Measurements from ENCODE around the gene CACHD1.

CACHD1 gene

DNA sequence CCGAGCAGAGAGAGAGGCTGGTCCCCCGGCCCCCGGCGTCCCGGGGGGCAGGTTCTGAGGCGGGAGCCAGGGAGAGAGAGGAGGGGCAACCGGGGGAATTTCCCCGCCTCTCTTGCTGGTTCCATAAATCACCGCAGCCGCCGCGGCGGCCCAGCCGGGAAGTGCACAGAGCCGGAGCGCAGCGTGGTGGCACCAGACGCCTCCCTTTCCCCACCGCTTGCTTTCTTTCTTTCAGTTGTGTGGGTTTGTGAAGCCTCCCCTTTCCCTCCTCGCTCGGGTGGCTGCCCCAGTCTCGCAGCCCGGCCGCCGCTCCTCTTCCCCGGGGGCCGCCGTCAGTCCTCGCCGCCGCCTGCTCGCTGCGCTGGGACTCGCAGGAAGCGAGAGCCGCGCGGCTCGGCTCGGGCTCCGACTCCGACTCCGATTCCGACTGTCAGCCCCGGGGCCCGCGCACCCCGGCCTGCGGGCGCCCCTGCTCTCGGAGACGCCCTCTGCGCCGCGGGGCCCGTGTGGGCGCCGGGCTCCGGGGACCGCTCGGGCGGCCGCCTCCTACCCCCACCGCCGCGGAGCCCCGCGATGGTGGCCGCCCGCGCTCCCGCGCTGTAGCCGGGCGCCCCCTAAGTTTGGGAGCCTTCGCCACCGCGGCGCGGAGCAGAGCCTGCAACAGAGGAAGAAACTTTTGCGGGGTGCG, at the start of gene CACHD1:
CACHD1 (plus strand) TSS at position 153 of the 688 bp plus-strand sequence. CDS start 616 bp downstream, outside the sequence.
- peak; percentile 52 to 60 for DNase-seq

- no peak for DNase-seq
Observed at GRCh38 chr1:64421377-64421776, 48.6 kb upstream of the CACHD1 start.

- DNase-seq, result no peak
Observed at GRCh38 chr1:64423526-64423925, 46.4 kb upstream of the CACHD1 start.

DNA sequence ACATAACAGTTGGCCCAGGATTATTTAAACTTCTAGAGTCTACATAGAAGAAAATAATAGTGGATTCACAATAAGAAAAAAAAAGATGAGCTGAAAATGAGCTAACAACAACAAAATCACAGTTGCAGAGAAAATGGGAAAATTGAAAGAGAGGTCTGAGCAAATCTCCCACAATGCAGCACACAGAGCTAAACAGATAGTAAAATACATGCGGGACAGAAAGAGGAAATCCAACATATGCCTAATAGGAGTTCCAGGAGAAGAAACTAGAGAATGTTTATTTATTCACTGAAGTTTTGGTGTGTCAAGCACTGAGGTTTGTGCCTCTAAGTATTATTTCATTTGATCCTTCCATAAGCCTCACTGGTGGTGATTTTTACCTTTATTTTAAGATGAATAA, 45.5 kb upstream of the CACHD1 start:
- DNase-seq, result no peak

- no peak for DNase-seq
Observed at GRCh38 chr1:64425521-64425920, 44.4 kb upstream of the CACHD1 start.

GRCh38 chr1:64426681-64427080, 43.2 kb upstream of the CACHD1 start:
- DNase-seq, result no peak

DNA sequence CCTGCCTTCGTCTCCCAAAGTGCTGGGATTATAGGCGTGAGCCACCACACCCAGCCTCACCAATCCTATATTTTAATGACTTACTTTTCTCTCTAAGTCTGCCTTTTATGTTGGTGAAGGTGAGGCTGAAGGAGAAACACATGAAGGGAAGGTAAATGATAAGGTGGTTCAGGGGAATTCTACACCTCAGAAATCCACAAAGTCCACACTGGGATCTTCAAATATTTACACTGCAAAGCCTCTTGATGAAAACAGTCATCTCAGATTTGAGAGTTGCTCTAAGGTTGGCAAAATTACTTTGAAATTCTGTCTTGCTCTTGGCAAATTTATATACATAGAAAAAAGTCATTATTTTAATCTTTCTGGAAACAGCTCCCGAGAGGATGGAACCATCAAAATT, 42.0 kb upstream of the CACHD1 start:
- DNase-seq, result no peak

GRCh38 chr1:64433308-64433707, 36.6 kb upstream of the CACHD1 start:
- no peak for DNase-seq

DNA sequence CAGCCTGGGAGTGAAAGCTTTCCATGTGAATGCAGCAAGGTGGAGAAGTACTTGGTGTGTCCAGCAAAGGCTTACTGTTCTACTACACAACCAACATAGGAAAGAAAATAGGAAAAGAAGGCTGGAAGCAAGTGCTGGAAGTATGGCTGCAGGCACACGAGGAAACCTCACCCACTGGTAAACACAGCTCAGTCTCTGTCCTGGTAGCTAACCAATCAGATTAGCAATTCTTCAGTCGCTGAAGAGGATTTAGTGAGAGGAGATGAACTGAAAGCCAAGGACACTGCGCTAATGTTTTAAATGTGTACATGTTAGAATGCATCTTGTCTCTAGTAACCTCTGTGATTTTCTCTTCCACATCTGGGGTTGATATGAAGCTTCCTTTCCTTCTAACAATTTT, 36.2 kb upstream of the CACHD1 start:
- DNase-seq, result no peak

DNA sequence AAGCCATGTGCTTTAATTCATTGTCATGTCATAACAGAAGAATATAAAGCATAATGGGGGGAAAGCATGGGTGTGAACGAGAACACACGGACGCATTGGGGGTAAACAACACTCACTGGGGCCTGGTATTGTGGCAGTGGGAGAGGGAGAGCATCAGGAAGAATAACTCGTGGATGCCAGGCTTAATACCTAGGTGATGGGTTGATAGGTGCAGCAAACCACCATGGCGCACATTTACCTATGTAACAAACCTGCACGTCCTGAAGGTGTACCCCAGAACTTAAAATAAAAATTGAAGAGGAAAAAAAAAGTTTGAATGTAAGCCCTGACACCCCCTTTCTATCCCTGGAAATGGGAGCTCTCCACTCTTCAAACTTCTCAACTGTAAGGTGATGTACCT, 34.9 kb upstream of the CACHD1 start:
- no peak for DNase-seq

DNA sequence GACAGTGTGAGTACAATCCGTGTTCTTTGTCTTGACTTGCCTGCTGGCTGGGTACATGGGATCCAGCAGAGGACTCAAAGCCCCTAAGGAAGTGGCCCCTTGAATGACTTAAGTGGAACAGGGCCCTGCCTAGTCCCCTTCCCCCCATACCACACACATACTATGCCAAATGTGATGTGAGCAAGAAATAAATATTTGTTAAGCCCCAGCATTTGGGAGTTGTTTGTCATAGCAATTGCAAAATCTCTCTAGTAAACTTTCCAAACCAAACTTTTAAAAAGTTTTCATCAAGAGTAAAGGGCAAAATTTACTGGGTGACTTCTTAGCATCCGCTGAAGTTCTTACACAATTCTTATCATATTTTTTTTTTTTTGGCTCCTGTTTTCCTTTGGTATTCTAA, 32.5 kb upstream of the CACHD1 start:
- no peak for DNase-seq

DNA sequence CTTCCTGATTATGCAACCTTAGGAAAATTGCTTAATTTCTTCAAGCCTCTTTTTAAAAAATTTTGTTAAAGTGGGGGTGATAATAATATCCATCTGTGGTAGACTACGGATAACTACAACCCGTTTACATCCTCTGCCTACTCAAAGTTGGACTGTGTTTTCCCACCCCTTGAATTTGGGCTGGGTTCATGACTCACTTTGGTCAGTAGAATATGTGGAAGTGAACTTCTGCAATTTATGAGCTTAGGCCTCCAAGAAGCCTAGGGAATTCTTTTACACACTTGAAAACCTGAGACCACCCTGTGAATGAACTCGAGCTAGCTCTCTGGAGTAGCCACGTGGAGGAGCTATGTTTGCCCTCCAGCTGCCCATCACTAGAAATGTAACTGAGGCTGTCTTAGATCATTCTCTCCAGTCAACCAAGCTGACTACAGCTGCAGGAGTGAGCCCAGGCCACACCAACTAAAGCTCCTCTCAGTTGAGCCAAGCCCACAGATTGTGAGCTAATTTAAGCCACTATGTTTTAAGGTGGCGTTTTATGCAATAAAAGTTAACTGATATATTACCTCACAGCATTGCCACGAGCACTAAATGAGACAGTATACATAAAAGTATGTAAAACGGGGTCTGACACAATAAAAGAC, 29.6 kb upstream of the CACHD1 start:
- DNase-seq, result no peak

GRCh38 chr1:64451440-64451839, 18.5 kb upstream of the CACHD1 start:
- DNase-seq, result no peak

- no peak for DNase-seq
Observed at GRCh38 chr1:64453688-64454087, 16.2 kb upstream of the CACHD1 start.

DNA sequence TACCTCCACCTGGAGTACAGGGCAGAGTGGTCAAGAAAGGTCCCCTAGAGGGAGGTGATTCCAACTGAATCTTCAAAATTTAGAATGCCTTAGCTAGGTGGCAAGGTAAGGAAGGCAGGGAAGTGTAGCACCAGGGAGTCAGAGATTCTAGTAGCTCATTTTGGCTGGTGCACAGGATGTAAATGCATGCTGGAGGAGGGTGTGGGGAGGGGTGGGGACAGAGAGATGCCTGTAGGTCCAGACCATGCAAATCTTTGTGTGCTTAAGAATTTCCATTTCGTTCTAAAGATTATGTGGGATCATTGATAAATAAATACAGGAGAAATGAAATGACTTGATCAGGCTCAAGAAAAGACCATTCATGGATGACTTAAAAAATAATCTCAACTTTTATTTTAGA, 11.0 kb upstream of the CACHD1 start:
- no peak for DNase-seq

- no peak for DNase-seq
Observed at GRCh38 chr1:64459743-64460142, 10.2 kb upstream of the CACHD1 start.

GRCh38 chr1:64466033-64466432, 3.9 kb upstream of the CACHD1 start:
- DNase-seq, result no peak

DNA sequence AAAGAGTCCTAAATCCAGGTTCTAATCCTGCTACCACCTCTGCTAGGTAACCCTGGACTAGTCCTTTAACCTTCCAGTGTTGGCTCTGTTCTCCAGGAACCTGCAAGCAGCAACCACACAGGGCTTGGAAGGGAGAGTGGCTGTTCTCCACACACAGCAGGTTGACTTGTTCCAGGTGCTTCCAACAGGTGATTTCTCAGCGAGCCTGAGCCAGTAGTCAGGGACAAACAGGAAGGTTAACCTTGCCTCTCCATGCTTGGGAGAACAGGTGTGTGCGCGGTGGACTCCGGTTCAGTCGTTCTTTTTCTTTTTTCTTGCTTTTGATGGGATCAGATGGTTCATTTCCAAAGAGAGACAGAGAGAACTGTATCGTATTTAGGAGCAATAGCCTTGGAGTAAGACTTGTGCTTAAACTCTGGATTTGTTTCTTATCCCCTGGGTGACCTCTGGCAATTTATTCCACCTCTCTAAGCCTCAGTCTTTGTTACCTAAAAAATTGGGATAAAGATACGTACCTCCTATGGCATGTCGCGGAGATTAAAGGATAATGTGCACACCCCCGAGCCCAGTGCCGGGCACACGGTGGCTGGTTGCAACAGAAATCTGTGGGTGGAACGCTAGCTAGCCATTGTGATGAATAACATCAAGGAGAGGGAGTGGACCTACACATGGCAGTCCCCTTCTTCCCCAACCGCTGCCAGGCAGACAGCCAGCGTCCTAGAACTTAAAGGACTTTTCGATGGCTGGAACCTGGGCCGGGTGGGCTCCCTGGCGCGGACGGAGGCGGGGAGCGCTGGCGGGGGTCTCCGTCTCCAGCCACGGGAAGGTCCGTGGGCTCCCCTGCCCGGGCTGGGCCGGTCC, 583 bp upstream of the CACHD1 start:
- no peak for DNase-seq

GRCh38 chr1:64470665-64471217, 812 bp downstream of the CACHD1 start:
- no peak for DNase-seq

DNA sequence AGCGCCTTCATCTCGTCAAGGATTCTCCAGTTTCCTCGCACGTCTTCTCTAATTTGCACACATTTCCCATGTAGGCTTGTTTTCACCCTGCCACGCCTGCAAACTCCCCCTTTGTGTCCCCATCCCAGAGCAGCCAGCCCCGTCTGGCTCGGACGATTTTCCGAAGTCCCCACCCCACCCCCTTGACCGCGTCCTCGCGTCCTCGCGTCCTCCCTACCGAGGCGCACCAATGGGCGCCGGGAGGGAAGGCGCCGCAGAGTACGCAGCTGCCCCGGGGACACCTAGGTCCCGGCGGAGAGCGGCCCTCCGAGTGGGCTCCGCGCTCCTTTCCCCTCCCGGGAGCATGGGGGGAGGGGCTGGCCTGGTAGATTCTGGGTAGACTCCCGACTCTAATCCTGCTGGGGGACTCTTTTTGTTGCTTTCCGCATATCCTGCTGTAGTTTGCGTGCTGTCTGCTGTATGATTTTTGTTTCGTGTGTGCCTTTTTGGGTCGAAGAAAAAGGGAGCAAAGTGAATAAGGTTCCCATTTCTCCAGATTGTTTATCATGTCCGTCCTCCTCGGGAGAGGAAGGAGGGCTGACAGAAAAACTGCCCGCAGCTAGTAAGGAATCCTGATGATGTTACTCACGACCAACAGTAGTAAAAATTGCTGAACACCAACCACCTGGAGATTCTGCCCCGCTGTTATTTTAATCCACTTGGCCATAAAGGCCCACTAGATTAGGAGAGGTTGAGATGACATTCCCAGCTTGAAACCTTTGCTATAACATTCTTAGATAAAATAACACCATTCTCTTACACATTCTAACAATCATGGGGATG, 1.5 kb downstream of the CACHD1 start:
- no peak for DNase-seq

DNA sequence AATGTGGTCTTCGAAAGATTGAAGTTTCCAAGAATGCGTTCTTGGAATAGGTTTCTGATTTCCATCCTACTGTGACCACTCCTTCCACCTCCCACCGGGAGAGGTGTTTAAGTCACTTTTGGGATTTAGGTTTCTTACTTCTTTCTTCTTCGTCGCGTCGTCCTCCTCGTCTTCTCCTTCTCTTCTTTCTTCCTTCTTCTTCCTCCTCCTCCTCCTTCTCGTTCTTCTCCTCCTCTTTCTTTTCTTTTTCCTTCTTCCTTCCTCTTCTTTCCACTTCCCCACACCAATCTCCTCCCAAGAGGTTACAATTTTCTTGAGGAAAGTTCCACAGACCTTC, 2.1 kb downstream of the CACHD1 start:
- no peak for DNase-seq

- no peak for DNase-seq
Observed at GRCh38 chr1:64472805-64473204, 2.9 kb downstream of the CACHD1 start.

DNA sequence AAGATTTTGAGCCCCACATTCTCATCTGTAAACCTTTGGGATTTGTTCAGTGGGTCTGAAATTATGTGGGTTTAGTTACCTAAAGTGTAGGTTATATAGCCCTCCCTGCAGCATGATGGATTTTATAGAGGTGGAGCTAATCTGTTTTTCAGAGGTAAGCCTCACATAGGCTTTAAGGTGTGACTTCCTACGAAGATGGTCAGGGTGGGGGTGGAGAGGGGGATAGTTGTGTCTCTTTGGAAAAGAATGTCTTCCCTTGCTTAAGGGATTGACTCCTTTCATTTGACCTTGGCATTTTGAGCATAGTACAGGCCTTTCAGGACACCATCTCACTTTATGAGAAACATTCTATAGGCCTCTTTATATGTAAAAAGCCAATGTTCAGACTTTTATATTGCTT, 3.4 kb downstream of the CACHD1 start:
- no peak for DNase-seq

All from stimulated activated CD4-positive, alpha-beta T cell treated with anti-CD3 and anti-CD28 coated beads, Interleukin-2, amount 100 ng/mL, for 48 hours (primary cell).